ENCODE results near the gene LPIN1.

Gene LPIN1

GRCh38 chr2:11770531-11771188 lies 24.2 kb downstream of the LPIN1 start:
- H3K4me3 ChIP-seq (ENCODE audit: insufficient read depth, low read depth, low read length, poor library complexity, severe bottlenecking) = no peak overlapping the region
- H3K9me3 ChIP-seq (ENCODE audit: control insufficient read depth, low read length) = no peaks in the 10 kb centered on the region
- H3K36me3 ChIP-seq (ENCODE audit: control insufficient read depth, insufficient read depth, low read length) = peaks cover 60% of the 10 kb centered on the region
- no peak overlapping the region for H3K27ac ChIP-seq (ENCODE audit: insufficient read depth, low read length, poor library complexity, severe bottlenecking)
- no peak for DNase-seq
- H3K4me1 ChIP-seq (ENCODE audit: control insufficient read depth, insufficient read depth, low read length, poor library complexity, severe bottlenecking) = peaks cover 4% of the 10 kb centered on the region
- H3K27me3 ChIP-seq (replicated peaks; ENCODE audit: control insufficient read depth, insufficient read depth, low read length, poor library complexity, severe bottlenecking) = no peaks in the 10 kb centered on the region

GRCh38 chr2:11771971-11772615 lies 25.7 kb downstream of the LPIN1 start:
- H3K4me1 ChIP-seq (ENCODE audit: control insufficient read depth, insufficient read depth, low read length, poor library complexity, severe bottlenecking) = peaks cover 4% of the 10 kb centered on the region
- no peak for DNase-seq

DNA sequence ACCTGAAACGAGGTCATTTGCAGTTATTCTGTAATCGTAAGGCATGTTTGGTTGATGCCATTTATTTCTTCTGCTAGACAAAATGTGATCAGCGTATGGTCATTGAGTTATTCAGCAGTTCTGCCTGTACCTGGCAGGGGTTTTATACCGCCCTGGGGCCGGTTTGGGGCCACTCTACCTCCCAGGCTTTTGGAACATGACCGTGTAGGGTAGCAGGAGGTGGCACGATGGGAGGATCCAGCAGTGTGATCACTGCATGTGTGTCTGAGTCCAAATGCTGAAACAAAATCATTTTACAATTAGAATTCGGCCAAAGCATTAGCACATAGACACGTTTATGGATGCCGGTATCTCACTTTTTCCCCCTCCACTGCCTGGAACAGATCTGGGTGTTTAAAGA lies 26.7 kb downstream of the LPIN1 start:
- Histone ChIP-seq H3K4me3 (ENCODE audit: insufficient read depth, low read depth, low read length, poor library complexity, severe bottlenecking) (no peak overlapping the region), H3K36me3 (ENCODE audit: control insufficient read depth, insufficient read depth, low read length) (peaks cover 42% of the 10 kb centered on the region), H3K9me3 (ENCODE audit: control insufficient read depth, low read length) (no peaks in the 10 kb centered on the region), H3K4me1 (ENCODE audit: control insufficient read depth, insufficient read depth, low read length, poor library complexity, severe bottlenecking) (peaks cover 8% of the 10 kb centered on the region), H3K27me3 (replicated peaks; ENCODE audit: control insufficient read depth, insufficient read depth, low read length, poor library complexity, severe bottlenecking) (no peaks in the 10 kb centered on the region), H3K27ac (ENCODE audit: insufficient read depth, low read length, poor library complexity, severe bottlenecking) (no peak overlapping the region)
- no peak for DNase-seq

More at GRCh38 chr2:11771971-11772615, 25.7 kb downstream of the LPIN1 start:
- H3K9me3 ChIP-seq (ENCODE audit: control insufficient read depth, low read length) = no peaks in the 10 kb centered on the region
- peaks cover 48% of the 10 kb centered on the region for H3K36me3 ChIP-seq (ENCODE audit: control insufficient read depth, insufficient read depth, low read length)
- no peaks in the 10 kb centered on the region for H3K27me3 ChIP-seq (replicated peaks; ENCODE audit: control insufficient read depth, insufficient read depth, low read length, poor library complexity, severe bottlenecking)
- no peak overlapping the region for H3K4me3 ChIP-seq (ENCODE audit: insufficient read depth, low read depth, low read length, poor library complexity, severe bottlenecking)
- no peak overlapping the region for H3K27ac ChIP-seq (ENCODE audit: insufficient read depth, low read length, poor library complexity, severe bottlenecking)

GRCh38 chr2:11773747-11774525 lies 27.5 kb downstream of the LPIN1 start:
- H3K9me3 ChIP-seq (ENCODE audit: control insufficient read depth, low read length) = no peaks in the 10 kb centered on the region
- no peak overlapping the region for H3K4me3 ChIP-seq (ENCODE audit: insufficient read depth, low read depth, low read length, poor library complexity, severe bottlenecking)
- peaks cover 40% of the 10 kb centered on the region for H3K36me3 ChIP-seq (ENCODE audit: control insufficient read depth, insufficient read depth, low read length)
- no peak overlapping the region for H3K27ac ChIP-seq (ENCODE audit: insufficient read depth, low read length, poor library complexity, severe bottlenecking)
- H3K27me3 ChIP-seq (replicated peaks; ENCODE audit: control insufficient read depth, insufficient read depth, low read length, poor library complexity, severe bottlenecking) = no peaks in the 10 kb centered on the region
- peaks cover 15% of the 10 kb centered on the region for H3K4me1 ChIP-seq (ENCODE audit: control insufficient read depth, insufficient read depth, low read length, poor library complexity, severe bottlenecking)
- DNase-seq = no peak

DNA sequence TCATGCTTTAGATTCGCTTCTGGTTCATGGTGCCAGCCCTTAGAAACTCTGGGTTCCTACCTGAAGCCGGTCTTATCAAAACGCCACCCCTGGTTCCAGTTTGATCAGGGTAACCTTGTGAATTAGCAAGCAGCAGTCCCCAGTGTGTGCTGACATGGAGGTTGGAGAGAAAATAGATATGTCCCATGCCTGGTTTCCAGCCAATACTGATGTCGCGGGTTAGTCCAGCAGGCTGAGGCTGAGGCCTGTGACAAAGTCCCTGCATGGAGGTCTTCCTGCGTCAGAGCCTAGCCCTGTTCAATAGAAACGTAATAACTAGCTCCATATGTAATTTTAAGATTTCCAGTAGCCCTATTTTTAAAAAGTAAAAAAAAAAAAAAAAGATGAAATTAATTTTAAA lies 28.2 kb downstream of the LPIN1 start:
- H3K4me3 ChIP-seq (ENCODE audit: insufficient read depth, low read depth, low read length, poor library complexity, severe bottlenecking) = no peak overlapping the region
- H3K36me3 ChIP-seq (ENCODE audit: control insufficient read depth, insufficient read depth, low read length) = peaks cover 38% of the 10 kb centered on the region
- no peak overlapping the region for H3K27ac ChIP-seq (ENCODE audit: insufficient read depth, low read length, poor library complexity, severe bottlenecking)
- no peak for DNase-seq
- H3K4me1 ChIP-seq (ENCODE audit: control insufficient read depth, insufficient read depth, low read length, poor library complexity, severe bottlenecking) = peaks cover 21% of the 10 kb centered on the region
- no peaks in the 10 kb centered on the region for H3K9me3 ChIP-seq (ENCODE audit: control insufficient read depth, low read length)
- H3K27me3 ChIP-seq (replicated peaks; ENCODE audit: control insufficient read depth, insufficient read depth, low read length, poor library complexity, severe bottlenecking) = no peaks in the 10 kb centered on the region

- peaks cover 21% of the 10 kb centered on the region for H3K4me1 ChIP-seq (ENCODE audit: control insufficient read depth, insufficient read depth, low read length, poor library complexity, severe bottlenecking)
- peak overlapping the region; percentile 59 for H3K27ac ChIP-seq (ENCODE audit: insufficient read depth, low read length, poor library complexity, severe bottlenecking)
- H3K4me3 ChIP-seq (ENCODE audit: insufficient read depth, low read depth, low read length, poor library complexity, severe bottlenecking) = no peak overlapping the region
- no peak for DNase-seq
- no peaks in the 10 kb centered on the region for H3K27me3 ChIP-seq (replicated peaks; ENCODE audit: control insufficient read depth, insufficient read depth, low read length, poor library complexity, severe bottlenecking)
- peaks cover 41% of the 10 kb centered on the region for H3K36me3 ChIP-seq (ENCODE audit: control insufficient read depth, insufficient read depth, low read length)
- no peaks in the 10 kb centered on the region for H3K9me3 ChIP-seq (ENCODE audit: control insufficient read depth, low read length)
Measured at GRCh38 chr2:11775384-11775783, 29.0 kb downstream of the LPIN1 start.

GRCh38 chr2:11777066-11777782 lies 30.8 kb downstream of the LPIN1 start:
- Histone ChIP-seq H3K27ac (ENCODE audit: insufficient read depth, low read length, poor library complexity, severe bottlenecking) (peak overlapping the region; percentile 50), H3K4me3 (ENCODE audit: insufficient read depth, low read depth, low read length, poor library complexity, severe bottlenecking) (no peak overlapping the region), H3K36me3 (ENCODE audit: control insufficient read depth, insufficient read depth, low read length) (peaks cover 42% of the 10 kb centered on the region), H3K9me3 (ENCODE audit: control insufficient read depth, low read length) (no peaks in the 10 kb centered on the region), H3K4me1 (ENCODE audit: control insufficient read depth, insufficient read depth, low read length, poor library complexity, severe bottlenecking) (peaks cover 21% of the 10 kb centered on the region), H3K27me3 (replicated peaks; ENCODE audit: control insufficient read depth, insufficient read depth, low read length, poor library complexity, severe bottlenecking) (no peaks in the 10 kb centered on the region)
- DNase-seq = no peak

GRCh38 chr2:11777886-11778415 lies 31.5 kb downstream of the LPIN1 start:
- H3K4me3 ChIP-seq (ENCODE audit: insufficient read depth, low read depth, low read length, poor library complexity, severe bottlenecking) = no peak overlapping the region

GRCh38 chr2:11778416-11778815 lies 32.0 kb downstream of the LPIN1 start:
- Histone ChIP-seq H3K36me3 (ENCODE audit: control insufficient read depth, insufficient read depth, low read length) (peaks cover 46% of the 10 kb centered on the region), H3K9me3 (ENCODE audit: control insufficient read depth, low read length) (no peaks in the 10 kb centered on the region), H3K27ac (ENCODE audit: insufficient read depth, low read length, poor library complexity, severe bottlenecking) (peak overlapping the region; percentile 50), H3K27me3 (replicated peaks; ENCODE audit: control insufficient read depth, insufficient read depth, low read length, poor library complexity, severe bottlenecking) (no peaks in the 10 kb centered on the region), H3K4me3 (ENCODE audit: insufficient read depth, low read depth, low read length, poor library complexity, severe bottlenecking) (peak overlapping the region; percentile 42), H3K4me1 (ENCODE audit: control insufficient read depth, insufficient read depth, low read length, poor library complexity, severe bottlenecking) (peaks cover 21% of the 10 kb centered on the region)
- no peak for DNase-seq

More at GRCh38 chr2:11777886-11778415, 31.5 kb downstream of the LPIN1 start:
- Histone ChIP-seq H3K9me3 (ENCODE audit: control insufficient read depth, low read length) (no peaks in the 10 kb centered on the region), H3K36me3 (ENCODE audit: control insufficient read depth, insufficient read depth, low read length) (peaks cover 46% of the 10 kb centered on the region), H3K27me3 (replicated peaks; ENCODE audit: control insufficient read depth, insufficient read depth, low read length, poor library complexity, severe bottlenecking) (no peaks in the 10 kb centered on the region), H3K4me1 (ENCODE audit: control insufficient read depth, insufficient read depth, low read length, poor library complexity, severe bottlenecking) (peaks cover 21% of the 10 kb centered on the region), H3K27ac (ENCODE audit: insufficient read depth, low read length, poor library complexity, severe bottlenecking) (peak overlapping the region; percentile 50)
- no peak for DNase-seq
